ENCODE measurements around the gene NCBP2.

The NCBP2 gene

DNA sequence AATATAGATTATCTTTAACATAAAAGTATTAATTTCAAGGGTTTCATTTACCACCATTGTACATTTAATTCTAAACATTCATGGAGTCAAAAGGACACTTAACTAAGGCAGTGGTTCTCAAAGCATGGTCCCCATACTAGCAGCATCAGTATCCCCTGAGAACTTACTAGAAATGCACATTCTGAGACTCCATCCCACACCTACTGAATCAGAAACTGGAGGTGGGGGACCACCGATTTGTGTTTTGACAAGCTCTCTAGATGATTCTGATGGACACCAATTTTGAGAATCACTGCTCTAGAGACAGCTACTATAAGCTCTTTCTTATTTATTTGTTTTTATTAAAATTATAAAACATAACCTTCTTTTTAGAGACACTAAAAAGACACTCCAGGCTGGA, 40.6 kb downstream of the NCBP2 start:
- no peak for DNase-seq (ENCODE audit: low read depth)
- H3K4me3 ChIP-seq (ENCODE audit: low read length), result no peak overlapping the region
- TF ChIP-seq, protein P1, sequence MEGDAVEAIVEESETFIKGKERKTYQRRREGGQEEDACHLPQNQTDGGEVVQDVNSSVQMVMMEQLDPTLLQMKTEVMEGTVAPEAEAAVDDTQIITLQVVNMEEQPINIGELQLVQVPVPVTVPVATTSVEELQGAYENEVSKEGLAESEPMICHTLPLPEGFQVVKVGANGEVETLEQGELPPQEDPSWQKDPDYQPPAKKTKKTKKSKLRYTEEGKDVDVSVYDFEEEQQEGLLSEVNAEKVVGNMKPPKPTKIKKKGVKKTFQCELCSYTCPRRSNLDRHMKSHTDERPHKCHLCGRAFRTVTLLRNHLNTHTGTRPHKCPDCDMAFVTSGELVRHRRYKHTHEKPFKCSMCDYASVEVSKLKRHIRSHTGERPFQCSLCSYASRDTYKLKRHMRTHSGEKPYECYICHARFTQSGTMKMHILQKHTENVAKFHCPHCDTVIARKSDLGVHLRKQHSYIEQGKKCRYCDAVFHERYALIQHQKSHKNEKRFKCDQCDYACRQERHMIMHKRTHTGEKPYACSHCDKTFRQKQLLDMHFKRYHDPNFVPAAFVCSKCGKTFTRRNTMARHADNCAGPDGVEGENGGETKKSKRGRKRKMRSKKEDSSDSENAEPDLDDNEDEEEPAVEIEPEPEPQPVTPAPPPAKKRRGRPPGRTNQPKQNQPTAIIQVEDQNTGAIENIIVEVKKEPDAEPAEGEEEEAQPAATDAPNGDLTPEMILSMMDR (conservative IDR thresholded peaks at IDR 0.05; ENCODE audit: low read depth, low read length), result no peak

DNA sequence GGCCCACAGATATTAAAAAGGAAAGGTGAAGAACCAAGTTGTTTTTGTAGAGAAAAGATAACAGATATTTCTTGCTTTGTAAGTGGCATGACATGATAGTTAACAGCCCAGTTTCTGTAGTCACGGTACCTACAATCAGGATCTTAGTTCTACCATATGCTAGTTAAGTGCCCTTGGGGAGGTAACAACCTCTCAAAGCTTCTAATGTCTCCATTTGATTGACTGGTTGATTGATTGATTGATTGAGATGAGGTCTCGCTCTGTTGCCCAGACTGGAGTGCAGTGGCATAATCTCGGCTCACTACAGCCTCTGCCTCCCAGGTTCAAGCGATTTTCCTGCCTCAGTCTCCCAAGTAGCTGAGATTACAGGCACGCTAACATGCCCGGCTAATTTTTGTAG, 46.1 kb downstream of the NCBP2 start:
- TF ChIP-seq, protein P1 (conservative IDR thresholded peaks at IDR 0.05; ENCODE audit: low read depth, low read length), result no peak
- H3K4me3 ChIP-seq (ENCODE audit: low read length), result no peak overlapping the region
- no peak for DNase-seq (ENCODE audit: low read depth)

DNA sequence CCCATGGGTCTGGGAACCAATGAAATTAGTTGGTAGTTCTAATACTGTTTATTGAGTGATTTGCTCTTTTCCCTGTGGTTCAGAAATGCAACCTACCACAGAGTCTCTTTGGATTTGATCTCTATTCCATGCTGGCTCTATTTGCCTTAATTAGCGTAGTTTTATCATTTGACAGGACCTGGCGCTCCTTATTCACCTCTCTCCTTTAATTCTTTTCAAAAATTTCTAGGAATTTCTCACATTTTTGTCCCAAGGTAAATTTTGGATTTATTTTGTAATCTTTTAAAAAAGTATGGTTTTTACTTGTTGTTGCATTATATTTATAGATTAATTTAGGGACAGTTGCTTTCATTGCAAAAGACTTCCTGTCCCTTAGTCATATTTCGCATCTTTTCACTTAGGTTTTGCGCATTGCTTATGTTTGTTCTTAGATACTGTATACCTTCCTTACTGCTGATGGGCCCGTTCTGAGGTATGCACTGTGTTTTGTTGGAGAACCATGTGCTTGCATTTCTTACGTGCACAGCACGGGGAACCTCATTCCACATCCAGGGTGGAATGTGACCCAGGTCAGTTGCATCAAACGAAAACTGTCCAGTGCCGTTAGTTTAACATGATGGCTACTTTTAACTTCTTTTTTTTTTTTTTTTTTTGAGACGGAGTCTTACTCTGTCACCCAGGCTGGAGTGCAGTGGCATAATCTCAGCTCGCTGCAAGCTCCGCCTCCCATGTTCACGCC, 47.6 kb downstream of the NCBP2 start:
- TF ChIP-seq, protein P1 (conservative IDR thresholded peaks at IDR 0.05; ENCODE audit: low read depth, low read length), result no peak
- H3K4me3 ChIP-seq (ENCODE audit: low read length), result no peak overlapping the region
- DNase-seq (ENCODE audit: low read depth), result peak; percentile 4

DNA sequence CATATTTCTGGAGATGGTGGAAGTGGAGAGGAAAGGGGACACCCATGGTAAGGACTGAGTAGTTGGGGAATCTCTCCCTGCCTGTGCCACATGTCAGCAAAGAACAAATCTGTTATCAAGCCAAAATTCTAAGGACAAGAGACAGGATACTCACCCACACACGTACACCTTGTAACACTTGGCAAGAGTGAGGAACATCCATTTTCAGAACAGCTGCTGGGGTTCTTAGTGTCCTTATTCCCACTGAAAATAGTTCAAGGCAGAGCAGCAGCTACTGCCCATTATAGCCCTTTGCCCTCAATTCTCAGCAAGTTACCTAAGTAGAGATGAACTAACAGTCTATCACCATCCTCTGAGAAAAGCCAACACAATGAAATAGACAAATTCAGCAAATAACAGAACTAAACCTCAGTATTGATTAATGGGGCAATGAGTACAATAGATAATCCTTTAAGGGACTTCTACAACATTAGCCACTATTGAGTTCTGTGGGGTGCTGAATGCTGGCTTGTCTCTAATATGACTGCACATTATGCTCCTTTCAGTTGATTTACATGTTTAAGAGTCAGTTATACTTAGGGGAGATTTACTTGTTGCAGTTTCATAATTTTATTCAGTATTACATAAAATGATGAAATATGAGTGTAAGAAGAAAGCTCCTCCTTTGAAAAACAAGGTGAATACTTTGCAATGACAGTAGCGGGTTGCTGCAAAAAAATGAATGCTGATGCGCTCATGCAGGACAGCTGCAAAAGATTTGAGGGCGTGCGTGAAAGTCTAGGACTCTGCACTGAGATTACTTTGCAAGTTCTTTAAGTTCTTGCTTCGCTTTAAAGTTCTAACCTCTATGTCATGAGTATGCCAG, 52.3 kb downstream of the NCBP2 start:
- H3K4me3 ChIP-seq (ENCODE audit: low read length), result no peak overlapping the region
- no peak for DNase-seq (ENCODE audit: low read depth)
- TF ChIP-seq, protein P1 (conservative IDR thresholded peaks at IDR 0.05; ENCODE audit: low read depth, low read length), result no peak

DNA sequence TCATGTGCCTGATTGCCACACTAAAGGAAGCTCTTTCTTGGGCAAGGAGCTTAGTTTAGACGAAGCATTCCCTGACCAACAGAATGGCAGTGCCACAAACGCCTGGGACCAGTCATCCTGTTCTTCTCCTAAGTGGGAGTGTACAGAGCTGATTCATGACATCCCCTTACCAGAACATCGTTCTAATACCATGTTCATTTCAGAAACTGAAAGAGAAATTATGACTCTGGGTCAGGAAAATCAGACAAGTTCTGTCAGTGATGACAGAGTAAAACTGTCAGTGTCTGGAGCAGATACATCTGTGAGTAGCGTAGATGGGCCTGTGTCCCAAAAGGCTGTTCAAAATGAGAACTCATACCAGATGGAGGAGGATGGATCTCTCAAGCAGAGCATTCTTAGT, 56.2 kb downstream of the NCBP2 start:
- no peak for DNase-seq (ENCODE audit: low read depth)
- TF ChIP-seq, protein P1 (conservative IDR thresholded peaks at IDR 0.05; ENCODE audit: low read depth, low read length), result no peak

More for the DNA sequence above, 56.2 kb downstream of the NCBP2 start:
- no peak overlapping the region for H3K4me3 ChIP-seq (ENCODE audit: low read length)
